GM12878 (cell line): ENCODE data around the gene SLC2A8. TPM values are rescaled to one million over a fixed set of nuclear protein-coding genes. Genes with fewer than 3 reads are reported as not detected.

Experiments used
- ATAC-seq: fragments of 200-7000 bp; cut with Tn5 transposase; 3 replicates; pipeline ENCODE4 v1.9.1; 2020; ENCODE audit warnings: mild to moderate bottlenecking, moderate library complexity
- BruUV-seq: library from RNA; stranded (reverse); fragments of 400-500 nt; replicated peaks from 2 replicates; lab custom pipeline; 2021; lab: Mats Ljungman, UMichigan
- CTCF ChIA-PET: fragments of 300-600 bp; sonication (Branson Sonifier 250); formaldehyde crosslinking; extraction: SDS; loops from one replicate; lab custom pipeline; 2021; ENCODE audit warnings: inconsistent platforms; lab: Yijun Ruan, JAX
- POLR2A ChIA-PET: fragments of 350-600 bp; formaldehyde crosslinking; extraction: SDS; loops from one replicate; lab custom pipeline; 2021; ENCODE audit warnings: inconsistent platforms; lab: Charles Lee
- RAD21 ChIA-PET: fragments of 300-600 bp; sonication (Branson Sonifier 250); formaldehyde crosslinking; loops from one replicate; lab custom pipeline; 2023; ENCODE audit warnings: antibody characterized with exemption; ENCODE audit not compliant: unreplicated experiment; lab: Charles Lee
- SMC1A ChIA-PET: fragments of 300-600 bp; sonication (Branson Sonifier 250); formaldehyde crosslinking; loops from one replicate; lab custom pipeline; 2023; ENCODE audit not compliant: unreplicated experiment, uncharacterized antibody; lab: Charles Lee
- DNase-seq: peaks from one replicate; pipeline ENCODE4 v3.0.0-alpha.2; 2011; ENCODE audit warnings: low read depth, low spot score
- FAIRE-seq: peaks from 3 replicates; lab custom pipeline; 2011; peaks lifted over from hg19 to GRCh38; lab: Jason Lieb, UNC
- H2AFZ ChIP-seq: 2 replicates; pipeline ENCODE4 v1.6.0; 2011; ENCODE audit warnings: low read depth, low read length, control low read depth; ENCODE audit not compliant: control insufficient read depth
- H3K27ac ChIP-seq: 2 replicates; pipeline ENCODE4 v1.5.1; 2011; ENCODE audit warnings: control low read depth; ENCODE audit not compliant: control insufficient read depth, insufficient read depth
- H3K27me3 ChIP-seq, 2 experiments: replicated peaks in 1 of 2; 2 replicates each; pipeline versions ENCODE4 v1.6.0 to v1.6.1; 2011; ENCODE audit warnings: low read length in 1 of 2; ENCODE audit not compliant: control insufficient read depth in 2 of 2, insufficient read depth in 2 of 2
- H3K36me3 ChIP-seq, 2 experiments: 2 replicates each; pipeline ENCODE4 v1.5.1; 2011; ENCODE audit warnings: low read length in 1 of 2; ENCODE audit not compliant: control insufficient read depth in 2 of 2, insufficient read depth in 2 of 2
- H3K4me1 ChIP-seq: 2 replicates; pipeline ENCODE4 v1.6.1; 2011; ENCODE audit warnings: mild to moderate bottlenecking, low read length, moderate library complexity, mixed read lengths; ENCODE audit not compliant: control insufficient read depth, insufficient read depth
- H3K4me2 ChIP-seq: 2 replicates; pipeline ENCODE4 v1.6.0; 2011; ENCODE audit warnings: control low read depth; ENCODE audit not compliant: control insufficient read depth, insufficient read depth
- H3K4me3 ChIP-seq: fragments of 200-600 bp; sonication (generic); 2 replicates; pipeline ENCODE4 v1.5.1; 2016
- H3K79me2 ChIP-seq: 2 replicates; pipeline ENCODE4 v1.6.0; 2011; ENCODE audit warnings: low read length; ENCODE audit not compliant: control insufficient read depth, insufficient read depth
- H3K9ac ChIP-seq: 2 replicates; pipeline ENCODE4 v1.8.0; 2011; ENCODE audit warnings: low read length, control low read depth, mixed read lengths; ENCODE audit not compliant: control insufficient read depth, insufficient read depth
- H3K9me3 ChIP-seq: replicated peaks from 3 replicates; pipeline ENCODE4 v1.5.1; 2011; ENCODE audit warnings: mild to moderate bottlenecking, low read length; ENCODE audit not compliant: control insufficient read depth, insufficient read depth
- H4K20me1 ChIP-seq: 2 replicates; pipeline ENCODE4 v1.6.0; 2011; ENCODE audit not compliant: control insufficient read depth, insufficient read depth
- CTCF ChIP-seq, 3 experiments: IDR thresholded peaks in 2 of 3; conservative IDR thresholded peaks in 1 of 3; 2 replicates each; pipeline ENCODE4 v1.5.1; 2011; ENCODE audit warnings: low read depth in 3 of 3, low read length in 3 of 3, mild to moderate bottlenecking in 3 of 3, control low read depth in 2 of 3, moderate library complexity in 2 of 3, inconsistent platforms in 1 of 3, mixed read lengths in 1 of 3; ENCODE audit not compliant: control insufficient read depth in 2 of 3, insufficient read depth in 1 of 3; ENCODE audit errors: extremely low read depth in 1 of 3
- E2F4 ChIP-seq: IDR thresholded peaks from 2 replicates; pipeline ENCODE4 v1.6.1; 2012; ENCODE audit warnings: low read depth, low read length, improper control_type of control experiment
- GATAD2B ChIP-seq: fragments of 450-650 bp; conservative IDR thresholded peaks from 2 replicates; pipeline ENCODE4 v1.6.1; 2017; ENCODE audit warnings: low read depth, mild to moderate bottlenecking, moderate library complexity
- IRF4 ChIP-seq: IDR thresholded peaks from 2 replicates; pipeline ENCODE4 v1.6.1; 2011; ENCODE audit warnings: low read depth, low read length
- IRF5 ChIP-seq: fragments of 450-650 bp; IDR thresholded peaks from 2 replicates; pipeline ENCODE4 v1.6.1; 2017; ENCODE audit warnings: borderline replicate concordance
- MXI1 ChIP-seq: fragments of 150-350 bp; IDR thresholded peaks from 2 replicates; pipeline ENCODE4 v1.6.1; 2011; ENCODE audit warnings: low read depth, mild to moderate bottlenecking, inconsistent platforms, low read length, improper control_type of control experiment
- NFXL1 ChIP-seq: fragments of 450-650 bp; IDR thresholded peaks from 2 replicates; pipeline ENCODE4 v1.6.1; 2017; ENCODE audit warnings: antibody characterized with exemption, mild to moderate bottlenecking, borderline replicate concordance
- PAX5 ChIP-seq: IDR thresholded peaks from 2 replicates; pipeline ENCODE4 v1.6.1; 2011; ENCODE audit warnings: low read depth, low read length, borderline replicate concordance
- PKNOX1 ChIP-seq: fragments of 450-650 bp; IDR thresholded peaks from 2 replicates; pipeline ENCODE4 v1.6.1; 2016; ENCODE audit warnings: mild to moderate bottlenecking
- PRDM15 ChIP-seq: fragments of 450-650 bp; formaldehyde crosslinking; IDR thresholded peaks from 2 replicates; pipeline ENCODE4 v1.4.0; 2020; ENCODE audit warnings: mild to moderate bottlenecking, moderate library complexity
- RAD51 ChIP-seq: fragments of 450-650 bp; IDR thresholded peaks from 2 replicates; pipeline ENCODE4 v1.6.1; 2016; ENCODE audit warnings: moderate library complexity, mild to moderate bottlenecking, inconsistent platforms
- STAT1 ChIP-seq: fragments of 450-650 bp; conservative IDR thresholded peaks from 2 replicates; pipeline ENCODE4 v1.6.1; 2014; ENCODE audit warnings: antibody characterized with exemption, mild to moderate bottlenecking
- STAT3 ChIP-seq: IDR thresholded peaks from 2 replicates; pipeline ENCODE4 v1.6.1; 2011; ENCODE audit warnings: low read depth, low read length, improper control_type of control experiment
- WGBS: methylation state at CpG from one replicate; pipeline ENCODE4 v1.1.6; 2016; ENCODE audit warnings: low lambda C conversion rate; ENCODE audit not compliant: insufficient replicate concordance, insufficient coverage; ENCODE audit errors: missing lambda C conversion rate; 5-methylcytosine and 5-hydroxymethylcytosine counted together
- in situ Hi-C: fragments of 300-500 bp; cut with MboI; formaldehyde crosslinking; loops from 9 replicates; pipeline ENCODE4 v1.14.3; 2018; ENCODE audit warnings: mixed read lengths
- intact Hi-C: fragments of 100-400 bp; cut with micrococcal nuclease; formaldehyde crosslinking; loops from one replicate; pipeline ENCODE4 v1.14.2; 2022; ENCODE audit not compliant: unreplicated experiment
- polyA plus RNA-seq, 11 experiments: library from polyadenylated mRNA; depleted of rRNA in 4 of 11; unstranded in 6 of 11; stranded (reverse) in 5 of 11; fragments of >200 nt; fragmentation: Nextera tagmentation in 4 of 11; fragmentation: Illumina TruSeq in 1 of 11; extraction: Ambion mirVana in 4 of 11; extraction: Trizol in 1 of 11; gene quantifications; 1 replicate in 1 of 11; 2 replicates in 10 of 11; pipeline versions ENCODE4 v1.2.1 to v1.2.3, GENCODE V29; 2011 to 2016; ENCODE audit warnings: inconsistent platforms in 2 of 11, missing spikeins in 2 of 11, low read depth in 1 of 11
- total RNA-seq, 4 experiments: library from RNA; depleted of rRNA in 3 of 4; stranded (reverse); fragments of >200 nt in 3 of 4; fragmentation: Illumina TruSeq in 1 of 4; extraction: Trizol in 1 of 4; gene quantifications; 2 replicates each; pipeline versions ENCODE4 v1.2.1 to v1.2.3, GENCODE V29; 2013 to 2021

SLC2A8 gene
- total and polyA plus RNA-seq, 10 of the 15 experiments (the other 5 are each of a cell fraction or from before 2014, with no cell fraction given) = 0.31 to 22.7 (median 10.0) TPM

- no peak for TF ChIP-seq PRDM15 (CRISPR knock-in tag)
- no peak for TF ChIP-seq STAT1
- TF ChIP-seq E2F4 = no peak
Measured at GRCh38 chr9:127362829-127363228, 34.1 kb upstream of the SLC2A8 start (continued).

GRCh38 chr9:127365461-127365860 is 31.5 kb upstream of the SLC2A8 start:
- no TSS peak for BruUV-seq
- no peak for DNase-seq
- no peaks in the 10 kb centered on the region for H3K27me3 ChIP-seq
- H3K4me2 ChIP-seq = no peak overlapping the region
- SMC1A ChIA-PET = no interaction called here
- ATAC-seq = no peak
- RAD21 ChIA-PET = no interaction called here
- H3K4me1 ChIP-seq = peaks cover 5% of the 10 kb centered on the region; the same call in 1 of the 2 replicates
- H2AFZ ChIP-seq = no peak overlapping the region
- H3K4me3 ChIP-seq = no peak overlapping the region
- H3K9me3 ChIP-seq = no peaks in the 10 kb centered on the region
- 80% methylated on average over 10 of the region's 10 CpGs for WGBS
- in situ Hi-C loops = no loop called here
- FAIRE-seq = no peak
- no peaks in the 10 kb centered on the region for H3K36me3 ChIP-seq
- H3K27ac ChIP-seq = no peak overlapping the region
- no peak overlapping the region for H3K9ac ChIP-seq
- no peaks in the 10 kb centered on the region for H3K79me2 ChIP-seq
- CTCF ChIA-PET = interaction anchor here (0.8 kb wide), 1 partner anchor 11 kb away, joined by 3 read pairs; no protein-coding TSS in a partner anchor
- H4K20me1 ChIP-seq = no peaks in the 10 kb centered on the region
- POLR2A ChIA-PET = no interaction called here
- intact Hi-C loops = no loop called here
- TF ChIP-seq STAT3 (no peak), PAX5 (no peak), IRF4 (no peak), CTCF (IDR thresholded peaks at IDR 0.05 in 2 of 3, conservative IDR thresholded peaks at IDR 0.05 in 1 of 3; ENCODE audit: control insufficient read depth in 2 of 3, extremely low read depth in 1 of 3, insufficient read depth in 1 of 3, low read depth in 3 of 3, low read length in 3 of 3) (no peak), GATAD2B (no peak), PKNOX1 (no peak), NFXL1 (no peak), IRF5 (no peak), MXI1 (no peak), RAD51 (no peak)
